Tibial nerve (tissue), 4 donors: ENCODE data around the gene NPHP3.

Experiments
- CTCF ChIP-seq, 5 experiments: fragments of 200-600 bp in 3 of 5; fragments of 450-650 bp in 2 of 5; sonication (generic) in 3 of 5; IDR thresholded peaks; one replicate each; pipeline ENCODE4 v1.5.1; 2016 to 2019; ENCODE audit warnings: antibody characterized with exemption in 5 of 5, mild to moderate bottlenecking in 3 of 5, moderate library complexity in 2 of 5
- EP300 ChIP-seq, 2 donors: sonication (generic); formaldehyde crosslinking; IDR thresholded peaks; one replicate each; pipeline ENCODE4 v1.6.1; 2017; ENCODE audit warnings: antibody characterized with exemption in 2 of 2, mild to moderate bottlenecking in 1 of 2
- POLR2A ChIP-seq, 2 donors: fragments of 450-650 bp; IDR thresholded peaks; one replicate each; pipeline ENCODE4 v1.6.1; 2017; ENCODE audit warnings: antibody characterized with exemption in 2 of 2, mild to moderate bottlenecking in 2 of 2, moderate library complexity in 2 of 2

- TF ChIP-seq CTCF (IDR thresholded peaks at IDR 0.05) (no peak), EP300 (IDR thresholded peaks at IDR 0.05) (no peak), POLR2A (IDR thresholded peaks at IDR 0.05) (no peak)
Measured at GRCh38 chr3:132756108-132756650, 34.0 kb upstream of the NPHP3 start.
